Keratinocyte (primary cell): ENCODE data around the gene MED12. TPM values are rescaled to one million over a fixed set of nuclear protein-coding genes. Genes with fewer than 3 reads are reported as not detected.

Experiments used
- DNase-seq: peaks from one replicate; pipeline ENCODE4 v3.0.0-alpha.2; 2011; ENCODE audit warnings: low read depth, missing footprints, low spot score
- FAIRE-seq: peaks from 2 replicates; lab custom pipeline; 2011; peaks lifted over from hg19 to GRCh38; lab: Jason Lieb, UNC
- H2AFZ ChIP-seq: 2 replicates; pipeline ENCODE4 v1.6.0; 2012; ENCODE audit warnings: low read length, control low read depth, inconsistent platforms; ENCODE audit not compliant: control insufficient read depth
- H3K27ac ChIP-seq: 2 replicates; pipeline ENCODE4 v1.5.1; 2011; ENCODE audit warnings: low read length; ENCODE audit not compliant: control insufficient read depth, insufficient read depth
- H3K27me3 ChIP-seq: 3 replicates; pipeline ENCODE4 v1.6.0; 2011; ENCODE audit warnings: low read length; ENCODE audit not compliant: control insufficient read depth, insufficient read depth; ENCODE audit errors: extremely low read depth
- H3K36me3 ChIP-seq, 2 experiments: 2 replicates in 1 of 2; 3 replicates in 1 of 2; pipeline ENCODE4 v1.5.1; 2011; ENCODE audit warnings: low read length in 2 of 2, mild to moderate bottlenecking in 1 of 2; ENCODE audit not compliant: control insufficient read depth in 2 of 2, insufficient read depth in 2 of 2; ENCODE audit errors: extremely low read depth in 1 of 2
- H3K4me1 ChIP-seq: 3 replicates; pipeline ENCODE4 v1.5.1; 2011; ENCODE audit warnings: low read length; ENCODE audit not compliant: control insufficient read depth, insufficient read depth; ENCODE audit errors: extremely low read depth
- H3K4me2 ChIP-seq: 3 replicates; pipeline ENCODE4 v1.6.0; 2011; ENCODE audit warnings: low read depth, low read length; ENCODE audit not compliant: control insufficient read depth, insufficient read depth; ENCODE audit errors: extremely low read depth
- H3K4me3 ChIP-seq, 3 experiments: fragments of 200-600 bp in 1 of 3; sonication (generic) in 1 of 3; 2 replicates in 2 of 3; 3 replicates in 1 of 3; pipeline ENCODE4 v1.5.1; 2011 to 2016; ENCODE audit warnings: low read length in 3 of 3, mild to moderate bottlenecking in 3 of 3, control low read depth in 2 of 3, inconsistent platforms in 1 of 3, low read depth in 1 of 3, mixed read lengths in 1 of 3, mixed run types in 1 of 3, moderate library complexity in 1 of 3; ENCODE audit not compliant: control insufficient read depth in 2 of 3, insufficient read depth in 2 of 3; ENCODE audit errors: extremely low read depth in 1 of 3
- H3K79me2 ChIP-seq: 2 replicates; pipeline ENCODE4 v1.6.0; 2012; ENCODE audit warnings: low read length; ENCODE audit not compliant: control insufficient read depth, insufficient read depth
- H3K9ac ChIP-seq: 3 replicates; pipeline ENCODE4 v1.6.0; 2011; ENCODE audit warnings: low read length; ENCODE audit not compliant: control insufficient read depth, insufficient read depth; ENCODE audit errors: extremely low read depth
- H3K9me1 ChIP-seq: 3 replicates; pipeline ENCODE4 v1.6.0; 2011; ENCODE audit warnings: low read length; ENCODE audit not compliant: control insufficient read depth, insufficient read depth; ENCODE audit errors: extremely low read depth
- H3K9me3 ChIP-seq: 2 replicates; pipeline ENCODE4 v1.5.1; 2012; ENCODE audit warnings: low read depth, low read length; ENCODE audit not compliant: control insufficient read depth
- H4K20me1 ChIP-seq: 3 replicates; pipeline ENCODE4 v1.6.0; 2011; ENCODE audit warnings: low read length; ENCODE audit not compliant: control insufficient read depth, insufficient read depth; ENCODE audit errors: extremely low read depth
- CTCF ChIP-seq, 3 experiments: IDR thresholded peaks in 1 of 3; conservative IDR thresholded peaks in 1 of 3; optimal IDR thresholded peaks in 1 of 3; 2 replicates in 2 of 3; 3 replicates in 1 of 3; pipeline versions ENCODE3 to v1.5.1; 2011; ENCODE audit warnings: low read length in 3 of 3, mild to moderate bottlenecking in 3 of 3, moderate library complexity in 2 of 3, control low read depth in 1 of 3, inconsistent platforms in 1 of 3; ENCODE audit not compliant: insufficient read depth in 2 of 3; ENCODE audit errors: extremely low read depth in 1 of 3
- EZH2 ChIP-seq: IDR thresholded peaks from one replicate; pipeline ENCODE4 v1.6.1; 2012; ENCODE audit warnings: inconsistent platforms, mild to moderate bottlenecking, low read length, moderate library complexity
- dilution Hi-C: fragments of 300-500 bp; cut with MboI; formaldehyde crosslinking; loops from one replicate; pipeline ENCODE4 v1.7.0; 2020; ENCODE audit warnings: low sequenced_read_pairs; ENCODE audit not compliant: extremely low pct_ligation_motif_present
- polyA plus RNA-seq, 5 experiments: library from polyadenylated mRNA; depleted of rRNA in 3 of 5; stranded (reverse) in 3 of 5; stranded (forward) in 1 of 5; unstranded in 1 of 5; fragments of >200 nt; gene quantifications; 1 replicate in 1 of 5; 2 replicates in 3 of 5; 3 replicates in 1 of 5; pipeline versions ENCODE4 v1.2.1 to v1.2.3, GENCODE V29; 2011 to 2012; ENCODE audit warnings: missing spikeins in 2 of 5, low read depth in 1 of 5, low replicate concordance in 1 of 5

Gene MED12
- polyA plus RNA-seq, 1 donor (not counting 4 experiments of a cell fraction or from before 2014, with no cell fraction given): 4.2 TPM

- Histone ChIP-seq H3K27me3 (no peaks in the 10 kb centered on the region), H3K27ac (no peak overlapping the region), H3K4me2 (no peak overlapping the region), H3K79me2 (no peaks in the 10 kb centered on the region), H3K9me3 (no peaks in the 10 kb centered on the region), H3K36me3 (no peaks in the 10 kb centered on the region), H3K9me1 (no peaks in the 10 kb centered on the region), H3K4me3 (no peak overlapping the region), H4K20me1 (no peaks in the 10 kb centered on the region), H2AFZ (no peak overlapping the region), H3K4me1 (no peaks in the 10 kb centered on the region), H3K9ac (no peak overlapping the region)
- FAIRE-seq: no peak
- TF ChIP-seq EZH2 (no peak), CTCF (optimal IDR thresholded peaks at IDR 0.05 in 1 of 3, IDR thresholded peaks at IDR 0.05 in 1 of 3, conservative IDR thresholded peaks at IDR 0.05 in 1 of 3; ENCODE audit: extremely low read depth in 1 of 3, insufficient read depth in 2 of 3, low read length in 3 of 3) (no peak)
- dilution Hi-C loops: no loop called here
- no peak for DNase-seq
These were observed 57.1 kb downstream of the MED12 start for GRCh38 chrX:71175531-71175930.

GRCh38 chrX:71177327-71177726, 58.9 kb downstream of the MED12 start:
- Histone ChIP-seq H3K4me3 (no peak overlapping the region), H3K9ac (no peak overlapping the region), H3K27me3 (no peaks in the 10 kb centered on the region), H3K4me2 (no peak overlapping the region), H3K9me3 (no peaks in the 10 kb centered on the region), H2AFZ (no peak overlapping the region), H4K20me1 (no peaks in the 10 kb centered on the region), H3K4me1 (no peaks in the 10 kb centered on the region), H3K36me3 (no peaks in the 10 kb centered on the region), H3K79me2 (no peaks in the 10 kb centered on the region), H3K9me1 (no peaks in the 10 kb centered on the region), H3K27ac (no peak overlapping the region)
- dilution Hi-C loops: no loop called here
- no peak for TF ChIP-seq CTCF (optimal IDR thresholded peaks at IDR 0.05 in 1 of 3, IDR thresholded peaks at IDR 0.05 in 1 of 3, conservative IDR thresholded peaks at IDR 0.05 in 1 of 3; ENCODE audit: extremely low read depth in 1 of 3, insufficient read depth in 2 of 3, low read length in 3 of 3)
- no peak for TF ChIP-seq EZH2
- FAIRE-seq (no peak), DNase-seq (no peak)
